ENCODE measurements around the gene RAF1.
"Not testable (repeated sequence)": the region's sequence is repeated elsewhere in the genome, so short reads cannot be mapped to it uniquely, and the experiment has no call there.

RAF1 gene

GRCh38 chr3:12656850-12657249 lies 7.1 kb downstream of the RAF1 start:
- Histone ChIP-seq H3K9ac (ENCODE audit: low read depth, low read length) (no peak overlapping the region), H3K27ac (ENCODE audit: low read depth, low read length) (no peak overlapping the region), H3K9me3 (ENCODE audit: insufficient read depth, low read depth, low read length) (no peaks in the 10 kb centered on the region), H3K4me1 (ENCODE audit: insufficient read depth, low read length) (peaks cover 16% of the 10 kb centered on the region), H3K4me3 (ENCODE audit: low read length) (no peak overlapping the region), H3K36me3 (ENCODE audit: insufficient read depth, low read length) (no peaks in the 10 kb centered on the region), H3K27me3 (ENCODE audit: insufficient read depth, low read length) (no peaks in the 10 kb centered on the region)
- WGBS: 96% methylated on average over 6 of the region's 6 CpGs

GRCh38 chr3:12656193-12656592 lies 7.7 kb downstream of the RAF1 start:
- no peaks in the 10 kb centered on the region for H3K9me3 ChIP-seq (ENCODE audit: insufficient read depth, low read depth, low read length)
- H3K4me1 ChIP-seq (ENCODE audit: insufficient read depth, low read length): peaks cover 16% of the 10 kb centered on the region
- H3K36me3 ChIP-seq (ENCODE audit: insufficient read depth, low read length): no peaks in the 10 kb centered on the region
- H3K4me3 ChIP-seq (ENCODE audit: low read length): no peak overlapping the region
- H3K27me3 ChIP-seq (ENCODE audit: insufficient read depth, low read length): no peaks in the 10 kb centered on the region
- no peak overlapping the region for H3K27ac ChIP-seq (ENCODE audit: low read depth, low read length)
- H3K9ac ChIP-seq (ENCODE audit: low read depth, low read length): no peak overlapping the region

- H3K4me3 ChIP-seq (ENCODE audit: low read length): no peak overlapping the region
- 93% methylated on average over 4 of the region's 4 CpGs for WGBS
- no peak overlapping the region for H3K9ac ChIP-seq (ENCODE audit: low read depth, low read length)
- H3K9me3 ChIP-seq (ENCODE audit: insufficient read depth, low read depth, low read length): no peaks in the 10 kb centered on the region
- H3K27ac ChIP-seq (ENCODE audit: low read depth, low read length): no peak overlapping the region
- H3K4me1 ChIP-seq (ENCODE audit: insufficient read depth, low read length): peaks cover 16% of the 10 kb centered on the region
- no peaks in the 10 kb centered on the region for H3K36me3 ChIP-seq (ENCODE audit: insufficient read depth, low read length)
- no peaks in the 10 kb centered on the region for H3K27me3 ChIP-seq (ENCODE audit: insufficient read depth, low read length)
These were observed 8.2 kb downstream of the RAF1 start for GRCh38 chr3:12655701-12656100.

- no peak overlapping the region for H3K27ac ChIP-seq (ENCODE audit: low read depth, low read length)
- H3K36me3 ChIP-seq (ENCODE audit: insufficient read depth, low read length): no peaks in the 10 kb centered on the region
- no peak overlapping the region for H3K9ac ChIP-seq (ENCODE audit: low read depth, low read length)
- WGBS: 97% methylated on average over 4 of the region's 4 CpGs
- no peaks in the 10 kb centered on the region for H3K27me3 ChIP-seq (ENCODE audit: insufficient read depth, low read length)
- 0 out of 2 replicates have a peak, but pooled peaks cover 6% of the 10 kb centered on the region for H3K4me1 ChIP-seq (ENCODE audit: insufficient read depth, low read length)
- H3K9me3 ChIP-seq (ENCODE audit: insufficient read depth, low read depth, low read length): no peaks in the 10 kb centered on the region
- no peak overlapping the region for H3K4me3 ChIP-seq (ENCODE audit: low read length)
These were observed 10.2 kb downstream of the RAF1 start for GRCh38 chr3:12653747-12654146.

GRCh38 chr3:12648384-12648959 lies 15.4 kb downstream of the RAF1 start:
- Histone ChIP-seq H3K36me3 (ENCODE audit: insufficient read depth, low read length) (no peaks in the 10 kb centered on the region), H3K27me3 (ENCODE audit: insufficient read depth, low read length) (no peaks in the 10 kb centered on the region), H3K9me3 (ENCODE audit: insufficient read depth, low read depth, low read length) (no peaks in the 10 kb centered on the region), H3K4me1 (ENCODE audit: insufficient read depth, low read length) (peaks cover 4% of the 10 kb centered on the region; the same call in 1 of the 2 replicates), H3K9ac (ENCODE audit: low read depth, low read length) (no peak overlapping the region), H3K4me3 (ENCODE audit: low read length) (no peak overlapping the region), H3K27ac (ENCODE audit: low read depth, low read length) (no peak overlapping the region)
- WGBS: 95% methylated on average over 12 of the region's 12 CpGs

GRCh38 chr3:12644331-12644937 lies 19.5 kb downstream of the RAF1 start:
- no peak overlapping the region for H3K4me3 ChIP-seq (ENCODE audit: low read length)
- peaks cover 4% of the 10 kb centered on the region; the same call in 1 of the 2 replicates for H3K4me1 ChIP-seq (ENCODE audit: insufficient read depth, low read length)
- no peaks in the 10 kb centered on the region for H3K9me3 ChIP-seq (ENCODE audit: insufficient read depth, low read depth, low read length)
- no peaks in the 10 kb centered on the region for H3K36me3 ChIP-seq (ENCODE audit: insufficient read depth, low read length)
- no peak overlapping the region for H3K9ac ChIP-seq (ENCODE audit: low read depth, low read length)
- no peak overlapping the region for H3K27ac ChIP-seq (ENCODE audit: low read depth, low read length)
- 87% methylated on average over 6 of the region's 6 CpGs for WGBS
- H3K27me3 ChIP-seq (ENCODE audit: insufficient read depth, low read length): no peaks in the 10 kb centered on the region

- H3K9ac ChIP-seq (ENCODE audit: low read depth, low read length): no peak overlapping the region
- H3K27ac ChIP-seq (ENCODE audit: low read depth, low read length): no peak overlapping the region
- no CpG with 5 or more reads among the region's 1 CpG for WGBS
- H3K4me1 ChIP-seq (ENCODE audit: insufficient read depth, low read length): peaks cover 4% of the 10 kb centered on the region; the same call in 1 of the 2 replicates
- no peaks in the 10 kb centered on the region for H3K27me3 ChIP-seq (ENCODE audit: insufficient read depth, low read length)
- H3K9me3 ChIP-seq (ENCODE audit: insufficient read depth, low read depth, low read length): no peaks in the 10 kb centered on the region
- no peaks in the 10 kb centered on the region for H3K36me3 ChIP-seq (ENCODE audit: insufficient read depth, low read length)
- no peak overlapping the region for H3K4me3 ChIP-seq (ENCODE audit: low read length)
These were observed 20.2 kb downstream of the RAF1 start for GRCh38 chr3:12643724-12644123.

- Histone ChIP-seq H3K4me3 (ENCODE audit: low read length) (no peak overlapping the region), H3K27me3 (ENCODE audit: insufficient read depth, low read length) (no peaks in the 10 kb centered on the region), H3K9me3 (ENCODE audit: insufficient read depth, low read depth, low read length) (no peaks in the 10 kb centered on the region), H3K9ac (ENCODE audit: low read depth, low read length) (no peak overlapping the region), H3K4me1 (ENCODE audit: insufficient read depth, low read length) (peaks cover 8% of the 10 kb centered on the region; the same call in 1 of the 2 replicates), H3K27ac (ENCODE audit: low read depth, low read length) (no peak overlapping the region), H3K36me3 (ENCODE audit: insufficient read depth, low read length) (no peaks in the 10 kb centered on the region)
These were observed 20.9 kb downstream of the RAF1 start for GRCh38 chr3:12643010-12643380.

GRCh38 chr3:12640853-12641252 lies 23.1 kb downstream of the RAF1 start:
- WGBS: 100% methylated on average over 4 of the region's 5 CpGs
- H3K4me1 ChIP-seq (ENCODE audit: insufficient read depth, low read length): peaks cover 11% of the 10 kb centered on the region; the same call in 1 of the 2 replicates
- not testable (repeated sequence) for H3K9me3 ChIP-seq (ENCODE audit: insufficient read depth, low read depth, low read length)

GRCh38 chr3:12638105-12638504 lies 25.8 kb downstream of the RAF1 start:
- H3K27ac ChIP-seq (ENCODE audit: low read depth, low read length): no peak overlapping the region
- H3K27me3 ChIP-seq (ENCODE audit: insufficient read depth, low read length): no peaks in the 10 kb centered on the region
- H3K4me3 ChIP-seq (ENCODE audit: low read length): no peak overlapping the region
- no peak overlapping the region for H3K9ac ChIP-seq (ENCODE audit: low read depth, low read length)
- no peaks in the 10 kb centered on the region for H3K9me3 ChIP-seq (ENCODE audit: insufficient read depth, low read depth, low read length)
- H3K4me1 ChIP-seq (ENCODE audit: insufficient read depth, low read length): 0 out of 2 replicates have a peak, but pooled peaks cover 7% of the 10 kb centered on the region
- WGBS: 67% methylated on average over 1 of the region's 1 CpG
- no peaks in the 10 kb centered on the region for H3K36me3 ChIP-seq (ENCODE audit: insufficient read depth, low read length)

More at GRCh38 chr3:12640853-12641252, 23.1 kb downstream of the RAF1 start:
- H3K27me3 ChIP-seq (ENCODE audit: insufficient read depth, low read length); H3K36me3 ChIP-seq (ENCODE audit: insufficient read depth, low read length); H3K4me3 ChIP-seq (ENCODE audit: low read length); H3K9ac ChIP-seq (ENCODE audit: low read depth, low read length); H3K27ac ChIP-seq (ENCODE audit: low read depth, low read length): not testable (repeated sequence)

- Histone ChIP-seq H3K4me3 (ENCODE audit: low read length) (no peak overlapping the region), H3K9ac (ENCODE audit: low read depth, low read length) (no peak overlapping the region)
These were observed 30.8 kb downstream of the RAF1 start for GRCh38 chr3:12633108-12633507.

More at GRCh38 chr3:12633108-12633507, 30.8 kb downstream of the RAF1 start:
- 96% methylated on average over 4 of the region's 4 CpGs for WGBS
- Histone ChIP-seq H3K36me3 (ENCODE audit: insufficient read depth, low read length) (no peaks in the 10 kb centered on the region), H3K9me3 (ENCODE audit: insufficient read depth, low read depth, low read length) (no peaks in the 10 kb centered on the region), H3K27me3 (ENCODE audit: insufficient read depth, low read length) (no peaks in the 10 kb centered on the region), H3K4me1 (ENCODE audit: insufficient read depth, low read length) (peaks cover 14% of the 10 kb centered on the region), H3K27ac (ENCODE audit: low read depth, low read length) (no peak overlapping the region)
